GM19395 (cell line): Measurements from ENCODE around the gene CAPN8.

Experiments
- ATAC-seq: cut with Tn5 transposase; IDR thresholded peaks from one replicate; pipeline ENCODE4 v1.9.1; 2021; ENCODE audit warnings: mild to moderate bottlenecking, moderate library complexity; ENCODE audit not compliant: unreplicated experiment

CAPN8 gene

GRCh38 chr1:223492044-223492443 lies 173.5 kb downstream of the CAPN8 start:
- no peak for ATAC-seq
